Endothelial cell (in vitro differentiated cells): ENCODE data around the gene AP4B1. TPM values are rescaled to one million over a fixed set of nuclear protein-coding genes. Genes with fewer than 3 reads are reported as not detected.

Experiments
- DNase-seq: peaks from one replicate; pipeline ENCODE4 v3.0.0; 2021; ENCODE audit warnings: low spot score
- H3K27ac Mint-ChIP-seq: one replicate; pipeline ENCODE4 v1.8.0; 2021; ENCODE audit warnings: mixed read lengths, inconsistent platforms; ENCODE audit not compliant: unreplicated experiment
- H3K27me3 Mint-ChIP-seq: one replicate; pipeline ENCODE4 v1.8.0; 2021; ENCODE audit warnings: mild to moderate bottlenecking, moderate library complexity, mixed read lengths, inconsistent platforms; ENCODE audit not compliant: unreplicated experiment
- H3K36me3 Mint-ChIP-seq: one replicate; pipeline ENCODE4 v1.8.0; 2021; ENCODE audit warnings: mild to moderate bottlenecking, low read depth, mixed read lengths, inconsistent platforms; ENCODE audit not compliant: unreplicated experiment
- H3K4me1 Mint-ChIP-seq: one replicate; pipeline ENCODE4 v1.8.0; 2021; ENCODE audit warnings: mild to moderate bottlenecking, mixed read lengths, inconsistent platforms; ENCODE audit not compliant: unreplicated experiment
- H3K4me3 Mint-ChIP-seq: one replicate; pipeline ENCODE4 v1.8.0; 2021; ENCODE audit warnings: mild to moderate bottlenecking, mixed read lengths, inconsistent platforms; ENCODE audit not compliant: unreplicated experiment
- H3K9me3 Mint-ChIP-seq: one replicate; pipeline ENCODE4 v1.8.0; 2021; ENCODE audit warnings: mixed read lengths, inconsistent platforms; ENCODE audit not compliant: unreplicated experiment
- total RNA-seq: library from RNA; stranded (reverse); fragmentation: NEBNext Ultra II Directional; extraction: Animal tissue kit (Norgen Biotek cat#: 25700); gene quantifications from one replicate; pipeline ENCODE4 v1.2.1, GENCODE V29; 2021; ENCODE audit not compliant: unreplicated experiment
- TF ChIP-seq, protein P1 (sequence below): fragments of 200-600 bp; sonication (generic); IDR thresholded peaks from one replicate; pipeline ENCODE4 v1.5.0; 2021; ENCODE audit warnings: antibody characterized with exemption; ENCODE audit not compliant: unreplicated experiment

AP4B1 gene
- total RNA-seq, 1 donor from 2014 or later, result 28.4 TPM

DNA sequence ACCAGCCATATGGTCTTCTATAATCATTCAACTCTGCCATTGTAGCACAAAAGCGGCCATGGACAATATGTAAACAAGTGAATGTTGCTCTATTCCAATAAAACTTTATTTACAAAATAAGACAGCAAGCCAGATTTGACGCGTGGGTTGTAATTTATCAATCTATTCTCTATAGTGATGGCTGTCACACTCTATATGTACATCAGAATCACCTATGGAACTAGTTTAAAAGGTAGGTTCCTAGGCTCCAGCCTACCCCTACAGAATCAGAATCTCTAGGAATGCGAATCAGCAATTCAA, 24.9 kb downstream of the AP4B1 start:
- H3K36me3 Mint-ChIP-seq, result no peaks in the 10 kb centered on the region

DNA sequence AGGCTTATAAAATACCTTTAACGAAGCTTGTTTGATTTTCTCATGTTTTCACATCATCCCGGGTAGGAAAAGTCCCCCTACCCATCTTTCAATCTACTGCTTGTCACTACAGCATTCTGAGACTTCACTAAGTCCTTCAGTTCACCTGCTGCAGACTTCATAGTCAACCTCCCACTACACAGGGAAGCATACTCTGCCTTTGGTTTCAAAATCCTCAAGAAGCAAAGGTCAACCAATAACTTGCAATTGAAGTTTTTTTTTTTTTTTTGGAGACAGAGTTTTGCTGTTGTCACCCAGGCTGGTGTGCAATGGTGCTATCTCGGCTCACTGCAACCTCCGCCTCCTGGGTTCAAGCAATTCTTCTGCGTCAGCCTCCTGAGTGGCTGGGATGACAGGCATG, 28.4 kb downstream of the AP4B1 start:
- TF ChIP-seq, protein P1, sequence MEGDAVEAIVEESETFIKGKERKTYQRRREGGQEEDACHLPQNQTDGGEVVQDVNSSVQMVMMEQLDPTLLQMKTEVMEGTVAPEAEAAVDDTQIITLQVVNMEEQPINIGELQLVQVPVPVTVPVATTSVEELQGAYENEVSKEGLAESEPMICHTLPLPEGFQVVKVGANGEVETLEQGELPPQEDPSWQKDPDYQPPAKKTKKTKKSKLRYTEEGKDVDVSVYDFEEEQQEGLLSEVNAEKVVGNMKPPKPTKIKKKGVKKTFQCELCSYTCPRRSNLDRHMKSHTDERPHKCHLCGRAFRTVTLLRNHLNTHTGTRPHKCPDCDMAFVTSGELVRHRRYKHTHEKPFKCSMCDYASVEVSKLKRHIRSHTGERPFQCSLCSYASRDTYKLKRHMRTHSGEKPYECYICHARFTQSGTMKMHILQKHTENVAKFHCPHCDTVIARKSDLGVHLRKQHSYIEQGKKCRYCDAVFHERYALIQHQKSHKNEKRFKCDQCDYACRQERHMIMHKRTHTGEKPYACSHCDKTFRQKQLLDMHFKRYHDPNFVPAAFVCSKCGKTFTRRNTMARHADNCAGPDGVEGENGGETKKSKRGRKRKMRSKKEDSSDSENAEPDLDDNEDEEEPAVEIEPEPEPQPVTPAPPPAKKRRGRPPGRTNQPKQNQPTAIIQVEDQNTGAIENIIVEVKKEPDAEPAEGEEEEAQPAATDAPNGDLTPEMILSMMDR, result no peak
- Mint-ChIP-seq H3K4me3 (no peak overlapping the region), H3K27me3 (no peaks in the 10 kb centered on the region), H3K4me1 (peaks cover 11% of the 10 kb centered on the region), H3K36me3 (no peaks in the 10 kb centered on the region), H3K9me3 (no peaks in the 10 kb centered on the region), H3K27ac (no peak overlapping the region)
- no peak for DNase-seq

More for the DNA sequence above, 24.9 kb downstream of the AP4B1 start:
- Mint-ChIP-seq H3K9me3 (no peaks in the 10 kb centered on the region), H3K27me3 (no peaks in the 10 kb centered on the region), H3K4me3 (no peak overlapping the region), H3K4me1 (peaks cover 14% of the 10 kb centered on the region), H3K27ac (no peak overlapping the region)
- TF ChIP-seq, protein P1, result no peak
- no peak for DNase-seq

DNA sequence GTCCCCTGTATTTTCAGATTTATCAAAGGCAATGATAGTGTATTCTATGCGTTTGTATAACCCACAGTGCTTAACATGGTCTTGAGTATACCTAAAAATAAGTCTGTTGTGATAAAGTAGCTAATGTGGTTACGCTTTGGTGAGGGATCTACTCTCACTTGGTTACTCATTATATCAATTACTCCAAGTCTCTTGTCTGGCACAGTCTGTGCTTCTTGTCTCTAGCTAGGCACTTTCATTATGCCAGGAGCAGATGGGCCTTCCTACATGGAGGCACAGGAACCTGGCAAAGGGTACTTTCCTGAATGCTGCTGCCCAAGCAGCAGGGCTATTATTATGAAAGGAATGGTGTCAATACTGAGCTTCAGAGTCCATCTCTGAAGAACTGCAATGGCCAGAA, 28.9 kb downstream of the AP4B1 start:
- no peaks in the 10 kb centered on the region for H3K36me3 Mint-ChIP-seq
- TF ChIP-seq, protein P1, result no peak
- H3K4me1 Mint-ChIP-seq, result peaks cover 6% of the 10 kb centered on the region
- H3K4me3 Mint-ChIP-seq, result no peak overlapping the region
- H3K9me3 Mint-ChIP-seq, result no peaks in the 10 kb centered on the region
- DNase-seq, result no peak
- H3K27ac Mint-ChIP-seq, result no peak overlapping the region
- no peaks in the 10 kb centered on the region for H3K27me3 Mint-ChIP-seq

DNA sequence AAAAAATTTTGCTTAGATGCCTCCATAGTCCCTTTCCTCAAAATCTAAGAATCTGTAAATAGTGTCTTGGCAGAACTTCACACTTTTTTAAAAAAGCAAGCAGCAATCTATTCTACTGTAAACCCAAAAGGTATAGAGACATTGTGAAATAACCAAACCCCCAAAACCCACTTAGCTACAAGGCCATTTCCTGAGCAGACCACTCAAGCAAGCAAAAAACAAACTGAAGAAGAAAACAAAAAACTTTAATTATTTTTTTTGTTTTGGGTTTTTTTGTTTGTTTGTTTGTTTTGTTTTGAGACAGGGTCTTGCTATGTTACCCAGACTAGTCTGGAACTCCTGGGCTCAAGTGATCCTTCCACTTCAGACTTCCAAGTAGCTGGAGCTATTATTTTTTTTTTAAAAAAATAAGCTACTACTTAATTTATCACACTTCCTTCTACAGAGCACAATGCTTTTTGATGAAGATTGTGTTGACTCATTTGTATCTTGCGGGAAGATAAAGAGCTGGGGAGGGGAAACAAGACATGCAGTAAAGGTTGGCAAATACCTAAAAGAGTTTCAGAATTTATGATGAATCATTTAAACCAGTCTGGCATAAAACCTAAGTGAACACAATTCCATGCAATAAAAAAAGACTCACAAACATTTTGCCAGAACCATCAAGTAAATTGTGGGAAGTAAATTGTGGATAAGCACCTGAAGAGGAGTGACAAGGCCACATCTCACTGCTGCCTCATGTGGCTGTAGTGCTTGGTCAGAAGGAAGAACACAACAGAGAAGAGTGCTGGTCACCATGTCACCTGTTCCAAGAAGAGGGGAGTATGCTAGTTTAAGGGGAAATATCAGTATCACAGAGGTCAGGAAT, 30.4 kb downstream of the AP4B1 start:
- TF ChIP-seq, protein P1, result no peak

DNA sequence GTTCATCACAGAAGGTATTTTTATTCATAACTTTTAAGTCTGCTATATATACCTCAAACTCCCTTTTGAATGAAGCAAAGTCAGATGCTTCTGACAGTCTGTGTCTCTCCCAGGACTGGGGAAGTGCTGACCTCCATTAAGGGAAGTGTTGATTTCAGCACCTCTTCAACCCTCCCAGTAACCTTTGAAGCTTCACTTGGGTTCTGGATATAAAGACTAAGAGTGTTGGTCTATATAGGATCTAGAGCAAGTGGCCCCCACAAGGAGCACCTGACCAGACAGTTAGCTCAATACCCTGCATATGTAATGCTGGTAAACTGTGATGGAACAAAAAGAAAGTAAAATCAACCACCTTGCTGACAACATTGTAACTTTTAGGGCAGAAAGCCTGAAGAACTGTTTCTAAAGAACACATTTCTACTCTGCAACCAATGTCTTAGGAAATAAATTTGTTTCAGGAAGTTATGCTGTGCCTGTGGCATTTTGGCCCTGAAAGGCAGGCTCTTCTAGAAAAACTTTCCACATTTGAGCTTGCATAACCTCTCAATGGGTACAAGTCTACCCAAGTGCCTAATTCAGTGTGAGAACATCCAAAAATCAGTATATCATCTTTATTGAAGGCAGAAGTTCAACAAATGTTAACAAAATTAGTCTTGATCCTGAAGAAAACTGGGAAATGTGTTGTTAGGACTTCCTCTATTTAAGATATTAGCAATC, 32.2 kb downstream of the AP4B1 start:
- Mint-ChIP-seq H3K4me1 (no peaks in the 10 kb centered on the region), H3K27me3 (no peaks in the 10 kb centered on the region), H3K9me3 (no peaks in the 10 kb centered on the region), H3K27ac (no peak overlapping the region), H3K4me3 (no peak overlapping the region), H3K36me3 (no peaks in the 10 kb centered on the region)
- TF ChIP-seq, protein P1, result no peak
- DNase-seq, result no peak

More for the DNA sequence above, 30.4 kb downstream of the AP4B1 start:
- H3K4me3 Mint-ChIP-seq, result no peak overlapping the region
- H3K27ac Mint-ChIP-seq, result no peak overlapping the region
- H3K27me3 Mint-ChIP-seq, result no peaks in the 10 kb centered on the region
- no peak for DNase-seq
- H3K4me1 Mint-ChIP-seq, result no peaks in the 10 kb centered on the region
- H3K36me3 Mint-ChIP-seq, result no peaks in the 10 kb centered on the region
- H3K9me3 Mint-ChIP-seq, result no peaks in the 10 kb centered on the region
